Muscle of arm (tissue), 12 donors: Measurements from ENCODE around the gene TNFRSF25. TPM values are rescaled to one million over a fixed set of nuclear protein-coding genes. Genes with fewer than 3 reads are reported as not detected.

ENCODE experiments used
- DNase-seq: peaks from one replicate; pipeline ENCODE4 v3.0.0-alpha.2; 2013
- polyA plus RNA-seq, 12 donors: library from polyadenylated mRNA; unstranded; fragments of 120-200 nt; gene quantifications; one replicate each; pipeline ENCODE4 v1.2.1, GENCODE V29; 2013; ENCODE audit not compliant: insufficient read length in 12 of 12

The TNFRSF25 gene
- polyA plus RNA-seq, 12 donors: 4.6 to 57.6 (median 8.7) TPM; not detected in 1

DNA sequence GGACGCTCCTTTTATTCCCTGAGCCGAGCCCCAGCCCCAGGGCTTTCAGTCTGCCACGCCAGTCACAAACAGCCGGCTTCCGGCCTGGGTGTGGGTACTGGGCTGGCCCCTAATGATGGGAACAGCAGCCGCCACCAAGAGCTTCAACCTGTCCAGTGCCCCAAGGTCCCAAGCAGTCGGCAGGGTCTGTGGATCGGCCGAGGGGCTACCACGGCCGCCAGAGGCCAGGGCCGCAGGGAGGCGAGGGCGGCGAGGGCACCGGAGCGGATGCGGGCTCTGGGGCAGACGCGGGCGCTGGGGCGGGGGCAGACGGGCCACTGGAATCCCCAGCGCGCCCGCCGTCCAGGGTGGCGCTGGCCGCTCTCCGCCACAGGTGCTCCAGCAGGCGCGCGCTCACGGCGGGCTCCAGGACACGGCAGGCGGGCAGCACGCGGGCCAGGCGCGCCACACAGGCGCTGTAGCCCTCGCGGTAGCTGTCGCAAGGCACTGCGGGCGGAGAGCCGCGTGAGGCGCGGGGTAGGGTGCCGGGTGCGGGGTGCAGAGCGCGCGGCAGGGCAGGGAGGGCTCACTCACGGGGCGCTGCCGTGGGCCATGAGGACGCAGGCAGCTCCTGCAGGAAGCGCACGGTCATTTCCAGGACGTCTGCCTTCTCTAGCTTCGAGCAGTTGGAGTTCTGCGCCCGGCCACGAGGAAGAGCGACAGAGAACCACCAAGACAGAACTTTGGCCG is 47.1 kb downstream of the TNFRSF25 start:
- DNase-seq: no peak

- DNase-seq: no peak
These were observed 47.9 kb downstream of the TNFRSF25 start for GRCh38 chr1:6417961-6418667.

DNA sequence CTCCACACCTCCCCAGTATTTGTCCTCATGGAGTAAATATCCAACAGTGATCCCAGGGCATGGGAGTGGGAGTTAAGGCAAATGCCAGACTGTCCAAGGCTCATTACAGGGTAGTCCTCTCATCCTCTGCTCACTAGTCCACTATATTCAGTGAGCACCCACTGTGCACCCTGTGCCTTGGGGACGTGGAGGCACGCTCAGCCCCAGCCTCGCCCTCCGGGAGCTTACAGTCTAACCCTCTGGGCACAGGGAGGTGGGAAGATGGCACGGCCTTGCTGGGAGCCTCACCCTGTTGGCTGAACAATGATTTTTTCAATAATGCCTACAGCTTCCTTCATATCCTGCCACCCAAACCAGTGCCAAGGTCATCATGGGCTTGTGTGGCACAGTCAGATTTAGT is 49.1 kb downstream of the TNFRSF25 start:
- no peak for DNase-seq

- DNase-seq: no peak
These were observed 49.7 kb downstream of the TNFRSF25 start for GRCh38 chr1:6416295-6416656.

DNA sequence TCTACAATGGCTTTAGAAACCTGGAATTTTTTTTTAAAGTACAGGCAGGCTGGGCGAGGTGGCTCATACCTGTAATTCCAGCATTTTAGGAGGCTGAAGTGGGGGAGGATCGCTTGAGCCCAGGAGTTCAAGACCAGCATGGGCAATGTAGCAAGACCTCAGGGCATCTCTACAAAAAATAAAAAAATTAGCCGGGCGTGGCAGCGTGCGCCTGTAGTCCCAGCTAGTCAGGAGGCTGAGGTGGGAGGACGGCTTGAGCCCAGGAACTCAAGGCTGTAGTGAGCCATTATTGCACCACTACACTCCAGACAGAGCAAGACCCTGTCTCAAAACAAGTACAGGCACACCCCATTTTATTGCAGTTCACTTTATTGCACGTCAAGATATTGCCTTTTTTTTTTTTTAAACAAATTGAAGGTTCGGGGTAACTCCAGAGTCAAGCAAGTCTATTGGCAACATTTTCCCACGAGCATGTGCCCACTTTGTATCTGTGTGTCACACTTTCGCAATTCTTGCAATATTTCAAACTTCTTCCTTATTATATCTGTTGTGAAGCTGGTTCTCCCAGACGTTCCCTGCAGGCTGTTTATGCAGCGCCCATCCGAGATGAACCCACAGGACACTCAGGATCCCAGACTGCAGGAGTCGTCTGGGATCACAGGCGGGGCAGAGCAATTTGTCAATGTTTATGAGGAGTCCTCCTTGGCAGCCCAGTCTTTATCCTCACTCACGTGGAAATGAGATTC is 50.9 kb downstream of the TNFRSF25 start:
- DNase-seq: no peak

DNA sequence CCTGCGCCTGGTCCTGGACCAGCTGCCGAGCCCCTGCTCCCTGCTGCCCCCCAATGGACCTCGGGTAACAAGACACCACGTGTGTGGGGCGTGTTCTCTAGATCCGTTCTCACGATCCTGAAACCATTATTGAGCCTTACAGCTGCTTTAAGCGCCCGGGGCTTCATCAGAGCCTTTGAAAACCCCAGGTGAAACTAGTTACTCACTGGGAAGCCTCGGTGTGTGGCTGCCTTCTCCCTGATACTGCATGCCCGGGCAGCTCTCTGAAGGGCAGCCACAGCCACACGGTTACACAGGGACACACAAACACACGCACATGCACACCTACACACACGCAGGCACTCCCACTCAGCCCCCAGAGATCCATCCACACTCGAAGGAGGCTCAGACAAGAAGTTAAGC is 51.5 kb downstream of the TNFRSF25 start:
- DNase-seq: no peak

GRCh38 chr1:6412896-6413295 is 53.1 kb downstream of the TNFRSF25 start:
- DNase-seq: no peak

Other genes starting within 250 kb of the TNFRSF25 start
- 10 to 100 TPM in 11 of 12 donors, not detected in 1; 35.0 to 49.0 (median 43.9) TPM for gene ICMT, start 230.2 kb downstream of the TNFRSF25 start, polyA plus RNA-seq
- gene HES3, start 222.0 kb downstream of the TNFRSF25 start, polyA plus RNA-seq: not detected
- gene GPR153, start 205.1 kb downstream of the TNFRSF25 start, polyA plus RNA-seq: 10 to 100 TPM in 11 of 12 donors, not detected in 1; 12.2 to 22.5 (median 16.8) TPM
- gene ACOT7, start 72.4 kb downstream of the TNFRSF25 start, polyA plus RNA-seq: 10 to 100 TPM in 11 of 12 donors, not detected in 1; 12.8 to 21.3 (median 15.5) TPM
- 1 to 10 TPM in 2 of 12 donors, under 1 TPM in 5, not detected in 5; 0.08 to 5.2 (median 0.17) TPM for gene HES2, start 46.3 kb downstream of the TNFRSF25 start, polyA plus RNA-seq
- 10 to 100 TPM in 1 of 12 donors, 1 to 10 TPM in 9, under 1 TPM in 1, not detected in 1; 0.76 to 46.7 (median 1.4) TPM for gene ESPN, start 41.4 kb downstream of the TNFRSF25 start, polyA plus RNA-seq
- gene PLEKHG5, start 25.5 kb upstream of the TNFRSF25 start, polyA plus RNA-seq: 10 to 100 TPM in 5 of 12 donors, 1 to 10 TPM in 6, not detected in 1; 6.5 to 32.0 (median 9.8) TPM
- gene NOL9, start 88.3 kb upstream of the TNFRSF25 start, polyA plus RNA-seq: 10 to 100 TPM in 11 of 12 donors, not detected in 1; 11.6 to 26.6 (median 17.1) TPM
- 1 to 10 TPM in 10 of 12 donors, not detected in 2; 3.3 to 7.0 (median 6.2) TPM for gene TAS1R1, start 89.1 kb upstream of the TNFRSF25 start, polyA plus RNA-seq
- 10 to 100 TPM in 11 of 12 donors, not detected in 1; 12.0 to 31.4 (median 18.5) TPM for gene ZBTB48, start 113.8 kb upstream of the TNFRSF25 start, polyA plus RNA-seq
- gene KLHL21, start 136.7 kb upstream of the TNFRSF25 start, polyA plus RNA-seq: 10 to 100 TPM in 11 of 12 donors, not detected in 1; 15.8 to 55.5 (median 32.1) TPM
- gene PHF13, start 147.6 kb upstream of the TNFRSF25 start, polyA plus RNA-seq: 10 to 100 TPM in 11 of 12 donors, not detected in 1; 15.1 to 34.6 (median 18.7) TPM
- 10 to 100 TPM in 11 of 12 donors, not detected in 1; 14.1 to 20.4 (median 16.0) TPM for gene THAP3, start 158.7 kb upstream of the TNFRSF25 start, polyA plus RNA-seq
- 10 to 100 TPM in 11 of 12 donors, not detected in 1; 26.9 to 43.3 (median 35.7) TPM for gene DNAJC11, start 235.6 kb upstream of the TNFRSF25 start, polyA plus RNA-seq